WTC11 (cell line): Measurements from ENCODE around the gene LAT. TPM values are rescaled to one million over a fixed set of nuclear protein-coding genes. Genes with fewer than 3 reads are reported as not detected.

Source experiments
- ATAC-seq: fragments of 200-7000 bp; cut with Tn5 transposase; 2 replicates; pipeline ENCODE4 v1.10.0; 2021; ENCODE audit warnings: mild to moderate bottlenecking, moderate library complexity
- CTCF ChIA-PET: fragments of 300-600 bp; sonication (Branson Sonifier 250); formaldehyde crosslinking; loops from one replicate; lab custom pipeline; 2021; ENCODE audit warnings: antibody characterized with exemption; lab: Charles Lee
- POLR2A ChIA-PET: fragments of 350-600 bp; sonication (Branson Sonifier 250); formaldehyde crosslinking; loops from one replicate; lab custom pipeline; 2021; ENCODE audit warnings: antibody characterized with exemption; lab: Charles Lee
- DNase-seq: peaks from one replicate; pipeline ENCODE4 v3.0.0; 2021; ENCODE audit warnings: low spot score
- H3K27ac Mint-ChIP-seq: 2 replicates; pipeline ENCODE4 v1.8.0; 2021; ENCODE audit warnings: mixed read lengths
- H3K27me3 Mint-ChIP-seq: 2 replicates; pipeline ENCODE4 v1.8.0; 2021; ENCODE audit warnings: low read depth, mild to moderate bottlenecking, moderate library complexity, mixed read lengths
- H3K36me3 Mint-ChIP-seq: 2 replicates; pipeline ENCODE4 v1.8.0; 2021; ENCODE audit warnings: mixed read lengths
- H3K4me1 Mint-ChIP-seq: 2 replicates; pipeline ENCODE4 v1.8.0; 2022; ENCODE audit warnings: mixed read lengths
- H3K4me3 Mint-ChIP-seq: 2 replicates; pipeline ENCODE4 v1.8.0; 2021; ENCODE audit warnings: mild to moderate bottlenecking, moderate library complexity, mixed read lengths
- H3K9me3 Mint-ChIP-seq: 2 replicates; pipeline ENCODE4 v1.8.0; 2021; ENCODE audit warnings: mixed read lengths
- AR ChIP-seq: fragments of 250-450 bp; sonication (Bioruptor Pico); IDR thresholded peaks from 2 replicates; pipeline ENCODE4 v1.9.0; 2021; ENCODE audit warnings: mild to moderate bottlenecking
- ARID4B ChIP-seq: sonication (generic); formaldehyde crosslinking; IDR thresholded peaks from 2 replicates; pipeline ENCODE4 v1.8.0; 2023; ENCODE audit warnings: missing genetic modification reagents, mild to moderate bottlenecking, borderline replicate concordance
- ATF3 ChIP-seq: sonication (generic); formaldehyde crosslinking; conservative IDR thresholded peaks from 2 replicates; pipeline ENCODE4 v1.8.1; 2022; ENCODE audit warnings: mild to moderate bottlenecking, missing genetic modification reagents
- CBFB ChIP-seq: sonication (generic); formaldehyde crosslinking; IDR thresholded peaks from 2 replicates; pipeline ENCODE4 v1.8.1; 2022; ENCODE audit warnings: mild to moderate bottlenecking, low read depth, missing genetic modification reagents
- ESRRA ChIP-seq: sonication (generic); formaldehyde crosslinking; IDR thresholded peaks from 2 replicates; pipeline ENCODE4 v1.8.1; 2022; ENCODE audit warnings: mild to moderate bottlenecking, missing genetic modification reagents, borderline replicate concordance
- ETV6 ChIP-seq: sonication (generic); formaldehyde crosslinking; IDR thresholded peaks from 2 replicates; pipeline ENCODE4 v1.8.1; 2022; ENCODE audit warnings: mild to moderate bottlenecking, missing genetic modification reagents
- IRF2 ChIP-seq: sonication (generic); formaldehyde crosslinking; IDR thresholded peaks from 2 replicates; pipeline ENCODE4 v1.8.0; 2022; ENCODE audit warnings: low read depth, missing genetic modification reagents, borderline replicate concordance
- JAZF1 ChIP-seq: fragments of 250-450 bp; sonication (Bioruptor Pico); IDR thresholded peaks from 2 replicates; pipeline ENCODE4 v1.9.0; 2021; ENCODE audit warnings: moderate library complexity, mild to moderate bottlenecking, inconsistent platforms
- MLX ChIP-seq: sonication (generic); formaldehyde crosslinking; IDR thresholded peaks from 2 replicates; pipeline ENCODE4 v1.8.1; 2023; ENCODE audit warnings: mild to moderate bottlenecking, missing genetic modification reagents, moderate library complexity
- NFATC4 ChIP-seq: fragments of 250-450 bp; sonication (Bioruptor Pico); IDR thresholded peaks from 2 replicates; pipeline ENCODE4 v1.9.0; 2021; ENCODE audit warnings: mild to moderate bottlenecking
- NFYB ChIP-seq: sonication (generic); formaldehyde crosslinking; conservative IDR thresholded peaks from 2 replicates; pipeline ENCODE4 v1.8.0; 2022; ENCODE audit warnings: low read depth, missing genetic modification reagents
- NR2C2 ChIP-seq: sonication (generic); formaldehyde crosslinking; IDR thresholded peaks from 2 replicates; pipeline ENCODE4 v1.8.0; 2022; ENCODE audit warnings: mild to moderate bottlenecking, missing genetic modification reagents
- OVOL2 ChIP-seq: fragments of 250-450 bp; sonication (Bioruptor Pico); IDR thresholded peaks from 2 replicates; pipeline ENCODE4 v1.9.0; 2021; ENCODE audit warnings: mild to moderate bottlenecking, borderline replicate concordance
- PRRX2 ChIP-seq: fragments of 250-450 bp; sonication (Bioruptor Pico); IDR thresholded peaks from 2 replicates; pipeline ENCODE4 v1.8.0; 2021; ENCODE audit warnings: mild to moderate bottlenecking
- RORB ChIP-seq: fragments of 250-450 bp; sonication (Bioruptor Pico); IDR thresholded peaks from 2 replicates; pipeline ENCODE4 v1.9.0; 2021; ENCODE audit warnings: mild to moderate bottlenecking
- SOX15 ChIP-seq: fragments of 250-450 bp; sonication (Bioruptor Pico); IDR thresholded peaks from 2 replicates; pipeline ENCODE4 v1.9.0; 2021; ENCODE audit warnings: mild to moderate bottlenecking
- STAT6 ChIP-seq: sonication (generic); formaldehyde crosslinking; conservative IDR thresholded peaks from 2 replicates; pipeline ENCODE4 v1.8.1; 2023; ENCODE audit warnings: mild to moderate bottlenecking, low read depth, missing genetic modification reagents, moderate library complexity
- TEAD1 ChIP-seq: sonication (generic); formaldehyde crosslinking; IDR thresholded peaks from 2 replicates; pipeline ENCODE4 v1.8.0; 2022; ENCODE audit warnings: mild to moderate bottlenecking, missing genetic modification reagents
- TP53 ChIP-seq: sonication (generic); formaldehyde crosslinking; IDR thresholded peaks from 2 replicates; pipeline ENCODE4 v1.8.1; 2023; ENCODE audit warnings: mild to moderate bottlenecking, missing genetic modification reagents
- USF1 ChIP-seq: sonication (generic); formaldehyde crosslinking; IDR thresholded peaks from 2 replicates; pipeline ENCODE4 v1.8.0; 2022; ENCODE audit warnings: mild to moderate bottlenecking, missing genetic modification reagents
- ZNF138 ChIP-seq: sonication (generic); formaldehyde crosslinking; conservative IDR thresholded peaks from 2 replicates; pipeline ENCODE4 v1.8.1; 2022; ENCODE audit warnings: mild to moderate bottlenecking, moderate library complexity, missing genetic modification reagents
- ZNF671 ChIP-seq: fragments of 250-450 bp; sonication (Bioruptor Pico); IDR thresholded peaks from 2 replicates; pipeline ENCODE4 v1.8.0; 2021; ENCODE audit warnings: mild to moderate bottlenecking
- ZSCAN18 ChIP-seq: fragments of 250-450 bp; sonication (Bioruptor Pico); IDR thresholded peaks from 2 replicates; pipeline ENCODE4 v2.1.2; 2022; ENCODE audit warnings: mild to moderate bottlenecking, moderate library complexity
- total RNA-seq: library from RNA; stranded (reverse); gene quantifications from 3 replicates; pipeline ENCODE4 v1.2.3, GENCODE V29; 2021

Gene LAT
- total RNA-seq, 1 experiment from 2014 or later, result 5.6 TPM

GRCh38 chr16:29009050-29009837, 24.4 kb downstream of the LAT start (continued):
- TF ChIP-seq NFYB (CRISPR knock-in tag) (no peak), TP53 (CRISPR knock-in tag) (no peak), USF1 (CRISPR knock-in tag) (no peak), STAT6 (CRISPR knock-in tag) (no peak), ZSCAN18 (CRISPR knock-in tag) (no peak)

GRCh38 chr16:29009838-29010166, 24.9 kb downstream of the LAT start:
- no peak for DNase-seq
- no peak overlapping the region for H3K27ac Mint-ChIP-seq
- ChIA-PET CTCF (interaction anchor here (2.3 to 2.4 kb wide), 2 partner anchors 11 to 19 kb away, joined by 15 read pairs; no protein-coding TSS in a partner anchor), POLR2A (no interaction called here)
- no peak for ATAC-seq
- no peaks in the 10 kb centered on the region for H3K9me3 Mint-ChIP-seq
- H3K36me3 Mint-ChIP-seq, result no peaks in the 10 kb centered on the region
- H3K4me1 Mint-ChIP-seq, result no peaks in the 10 kb centered on the region
- H3K27me3 Mint-ChIP-seq, result no peaks in the 10 kb centered on the region
- no peak overlapping the region for H3K4me3 Mint-ChIP-seq
- TF ChIP-seq IRF2 (CRISPR knock-in tag) (no peak), AR (CRISPR knock-in tag) (no peak), ESRRA (CRISPR knock-in tag) (no peak), JAZF1 (CRISPR knock-in tag) (no peak), NR2C2 (CRISPR knock-in tag) (no peak), OVOL2 (CRISPR knock-in tag) (no peak), CBFB (CRISPR knock-in tag) (no peak), ZNF671 (CRISPR knock-in tag) (no peak), MLX (CRISPR knock-in tag) (no peak), PRRX2 (CRISPR knock-in tag) (no peak), ETV6 (CRISPR knock-in tag) (no peak), ARID4B (CRISPR knock-in tag) (no peak), ZNF138 (CRISPR knock-in tag) (no peak), SOX15 (CRISPR knock-in tag) (no peak), NFATC4 (no peak), TEAD1 (CRISPR knock-in tag) (no peak), RORB (no peak), ATF3 (CRISPR knock-in tag) (no peak)
